ENCODE results near the gene NOLC1. TPM values are rescaled to one million over a fixed set of nuclear protein-coding genes. Genes with fewer than 3 reads are reported as not detected.

The NOLC1 gene
- total RNA-seq, 1 donor from 2014 or later = 95.1 TPM

Other genes with a start within 250 kb of the NOLC1 start
- 26.8 and 35.4 TPM in 2 replicates for gene ARMH3, start 96.2 kb upstream of the NOLC1 start, total RNA-seq
- gene HPS6, start 87.0 kb upstream of the NOLC1 start, total RNA-seq = 22.8 and 23.0 TPM in 2 replicates
- 54.0 and 61.9 TPM in 2 replicates for gene LDB1, start 32.0 kb upstream of the NOLC1 start, total RNA-seq
- 65.1 and 77.2 TPM in 2 replicates for gene PPRC1, start 19.3 kb upstream of the NOLC1 start, total RNA-seq
- gene ELOVL3, start 73.9 kb downstream of the NOLC1 start, total RNA-seq = not detected in 2 replicates
- not detected in 2 replicates for gene PITX3, start 89.1 kb downstream of the NOLC1 start, total RNA-seq
- 40.8 and 44.3 TPM in 2 replicates for gene GBF1, start 93.1 kb downstream of the NOLC1 start, total RNA-seq
- gene NFKB2, start 243.3 kb downstream of the NOLC1 start, total RNA-seq = 550 and 622 TPM in 2 replicates

Data from activated B cell treated with CpG ODN at 0.5 μM for 24 hours (primary cell).